ENCODE data around the gene RASSF5. TPM values are rescaled to one million over a fixed set of nuclear protein-coding genes. Genes with fewer than 3 reads are reported as not detected.
A peak's percentile ranks its signal among the peaks of the same experiment; 100 is the strongest.

RASSF5 gene
- total RNA-seq (2014; rRNA removed; shearing (Covaris generic)) (3.1 and 4.4 TPM in 2 replicates), polyA plus RNA-seq (2016; fragmentation: Nextera tagmentation; extraction: Ambion mirVana) (0.48 and 0.57 TPM in 2 replicates)
- long read RNA-seq = 0 reads

- Histone ChIP-seq H3K27ac (ENCODE audit: low read depth) (no peak within 1 kb of the TSS), H3K4me3 (peak within 1 kb of the TSS; percentile 84), H3K36me3 (ENCODE audit: insufficient read depth) (no peaks in the 10 kb centered on the region), H3K4me1 (ENCODE audit: insufficient read depth) (peaks cover 19% of the 10 kb centered on the region), H4K20me1 (replicated peaks; ENCODE audit: insufficient read depth) (peaks cover 7% of the 10 kb centered on the region; the same call in 1 of the 2 replicates), H3K4me2 (peak within 1 kb of the TSS; percentile 88), H3K9me2 (ENCODE audit: insufficient read depth) (peaks cover 2% of the 10 kb centered on the region; the same call in 1 of the 2 replicates), H3K27me3 (ENCODE audit: insufficient read depth) (peaks cover 75% of the 10 kb centered on the region), H3F3A (replicated peaks; ENCODE audit: low read depth) (0 out of 2 replicates have a peak, but pooled peaks cover 2% of the 10 kb centered on the region), H2AFZ (peak within 1 kb of the TSS; percentile 84), H3K79me2 (replicated peaks; ENCODE audit: insufficient read depth) (no peaks in the 10 kb centered on the region)
- no peaks in the 10 kb centered on the region for H3K9me3 Mint-ChIP-seq
- H3K36me3 Mint-ChIP-seq (ENCODE audit: low read depth) = no peaks in the 10 kb centered on the region
- ATAC-seq = peak; percentile 82
- H3K4me3 Mint-ChIP-seq = peak within 1 kb of the TSS; percentile 72
- no peak for TF ChIP-seq CREB1 (CRISPR knock-in tag; IDR thresholded peaks at IDR 0.05; ENCODE audit: low read depth)
- peak; percentile 85 for TF ChIP-seq POLR2AphosphoS5 (IDR thresholded peaks at IDR 0.05; ENCODE audit: low read depth)
- peak; percentile 90 for DNase-seq (ENCODE audit: low spot score)
- peaks cover 41% of the 10 kb centered on the region for H3K4me1 Mint-ChIP-seq
- H3K27me3 Mint-ChIP-seq (ENCODE audit: insufficient read depth, low read depth, poor library complexity) = peaks cover 49% of the 10 kb centered on the region
- no peak within 1 kb of the TSS for H3K27ac Mint-ChIP-seq
These were observed at the start of gene RASSF5 for GRCh38 chr1:206507284-206508129. Gene RASSF5 (plus strand): TSS chr1:206507531. CDS start chr1:206507603, 72 bp downstream.

GRCh38 chr1:206459703-206460102, 47.6 kb upstream of the RASSF5 start:
- Histone ChIP-seq H4K20me1 (replicated peaks; ENCODE audit: insufficient read depth) (no peaks in the 10 kb centered on the region; the same call in 1 of the 2 replicates), H3K4me1 (ENCODE audit: insufficient read depth) (no peaks in the 10 kb centered on the region; the same call in 1 of the 2 replicates), H3K4me2 (no peak overlapping the region), H3K27me3 (ENCODE audit: insufficient read depth) (no peaks in the 10 kb centered on the region), H3K79me2 (replicated peaks; ENCODE audit: insufficient read depth) (no peaks in the 10 kb centered on the region), H3K9me2 (ENCODE audit: insufficient read depth) (no peaks in the 10 kb centered on the region), H3K36me3 (ENCODE audit: insufficient read depth) (peaks cover 4% of the 10 kb centered on the region; the same call in 1 of the 2 replicates), H2AFZ (no peak overlapping the region), H3K4me3 (no peak overlapping the region), H3K27ac (ENCODE audit: low read depth) (no peak overlapping the region), H3F3A (replicated peaks; ENCODE audit: low read depth) (no peaks in the 10 kb centered on the region)
- Mint-ChIP-seq H3K4me3 (no peak overlapping the region), H3K27me3 (ENCODE audit: insufficient read depth, low read depth, poor library complexity) (peaks cover 2% of the 10 kb centered on the region), H3K9me3 (no peaks in the 10 kb centered on the region), H3K36me3 (ENCODE audit: low read depth) (peaks cover 10% of the 10 kb centered on the region; the same call in 1 of the 3 replicates), H3K27ac (no peak overlapping the region), H3K4me1 (peaks cover 14% of the 10 kb centered on the region)
- no peak for TF ChIP-seq ETS1 (IDR thresholded peaks at IDR 0.05)
- no peak for TF ChIP-seq STAT1 (IDR thresholded peaks at IDR 0.05; ENCODE audit: unreplicated experiment)
- TF ChIP-seq NANOG (IDR thresholded peaks at IDR 0.05; ENCODE audit: borderline replicate concordance) = no peak
- TF ChIP-seq ZNF462 (CRISPR knock-in tag; IDR thresholded peaks at IDR 0.05) = no peak
- no peak for TF ChIP-seq JUNB (IDR thresholded peaks at IDR 0.05; ENCODE audit: unreplicated experiment)
- TF ChIP-seq POLR2AphosphoS5 (IDR thresholded peaks at IDR 0.05; ENCODE audit: low read depth) = no peak
- ATAC-seq = no peak
- no peak for DNase-seq (ENCODE audit: low spot score)
